WTC11 (cell line): ENCODE data around the gene RTN4RL1.

Source experiments
- CBFB ChIP-seq: sonication (generic); formaldehyde crosslinking; IDR thresholded peaks from 2 replicates; pipeline ENCODE4 v1.8.1; 2022; ENCODE audit warnings: mild to moderate bottlenecking, low read depth, missing genetic modification reagents
- CTCF ChIP-seq: fragments of 200-600 bp; IDR thresholded peaks from 2 replicates; pipeline ENCODE4 v1.8.0; 2022; ENCODE audit warnings: antibody characterized with exemption
- ETV6 ChIP-seq: sonication (generic); formaldehyde crosslinking; IDR thresholded peaks from 2 replicates; pipeline ENCODE4 v1.8.1; 2022; ENCODE audit warnings: mild to moderate bottlenecking, missing genetic modification reagents
- KAT7 ChIP-seq: sonication (generic); formaldehyde crosslinking; IDR thresholded peaks from 2 replicates; pipeline ENCODE4 v1.8.1; 2023; ENCODE audit warnings: missing genetic modification reagents, mild to moderate bottlenecking, borderline replicate concordance
- MLX ChIP-seq: sonication (generic); formaldehyde crosslinking; IDR thresholded peaks from 2 replicates; pipeline ENCODE4 v1.8.1; 2023; ENCODE audit warnings: mild to moderate bottlenecking, missing genetic modification reagents, moderate library complexity
- MXD4 ChIP-seq: fragments of 250-450 bp; sonication (Bioruptor Pico); IDR thresholded peaks from 2 replicates; pipeline ENCODE4 v1.8.0; 2021; ENCODE audit warnings: mild to moderate bottlenecking, moderate library complexity, borderline replicate concordance
- SP1 ChIP-seq: sonication (generic); formaldehyde crosslinking; conservative IDR thresholded peaks from 2 replicates; pipeline ENCODE4 v1.8.1; 2022; ENCODE audit warnings: missing genetic modification reagents
- STAT6 ChIP-seq: sonication (generic); formaldehyde crosslinking; conservative IDR thresholded peaks from 2 replicates; pipeline ENCODE4 v1.8.1; 2023; ENCODE audit warnings: mild to moderate bottlenecking, low read depth, missing genetic modification reagents, moderate library complexity

- TF ChIP-seq KAT7 (no peak), STAT6 (CRISPR knock-in tag) (no peak), CTCF (no peak), CBFB (CRISPR knock-in tag) (no peak), SP1 (CRISPR knock-in tag) (no peak), MLX (CRISPR knock-in tag) (no peak), ETV6 (CRISPR knock-in tag) (no peak), MXD4 (CRISPR knock-in tag) (no peak)
Measured at GRCh38 chr17:2042390-2042847, 17.3 kb upstream of the RTN4RL1 start.
